HK-2 (cell line): ENCODE measurements around the gene ARVCF.

ENCODE experiments used
- DNase-seq: peaks from one replicate; pipeline ENCODE4 v3.0.0-alpha.2; 2018; ENCODE audit not compliant: unreplicated experiment

Gene ARVCF

GRCh38 chr22:20015971-20016733, 471 bp downstream of the ARVCF start:
- DNase-seq: no peak

GRCh38 chr22:20015187-20015625, 1.4 kb downstream of the ARVCF start:
- no peak for DNase-seq

- DNase-seq: no peak
Observed at GRCh38 chr22:20014526-20015186, 2.0 kb downstream of the ARVCF start.

- DNase-seq: no peak
Observed at GRCh38 chr22:20013382-20013871, 3.2 kb downstream of the ARVCF start.

- DNase-seq: no peak
Observed at GRCh38 chr22:20012741-20013331, 3.8 kb downstream of the ARVCF start.

GRCh38 chr22:20011993-20012740, 4.5 kb downstream of the ARVCF start:
- DNase-seq: no peak

GRCh38 chr22:20011123-20011992, 5.3 kb downstream of the ARVCF start:
- DNase-seq: no peak

GRCh38 chr22:20010307-20011122, 6.1 kb downstream of the ARVCF start:
- DNase-seq: no peak

- DNase-seq: no peak
Observed at GRCh38 chr22:20009582-20010306, 6.9 kb downstream of the ARVCF start.

- no peak for DNase-seq
Observed at GRCh38 chr22:20009018-20009491, 7.6 kb downstream of the ARVCF start.

- DNase-seq: no peak
Observed at GRCh38 chr22:20008221-20008995, 8.2 kb downstream of the ARVCF start.

- no peak for DNase-seq
Observed at GRCh38 chr22:20004464-20004863, 12.2 kb downstream of the ARVCF start.

- DNase-seq: no peak
Observed at GRCh38 chr22:20003304-20003703, 13.3 kb downstream of the ARVCF start.

GRCh38 chr22:20002636-20003035, 14.0 kb downstream of the ARVCF start:
- no peak for DNase-seq

GRCh38 chr22:20002128-20002527, 14.5 kb downstream of the ARVCF start:
- no peak for DNase-seq

GRCh38 chr22:20001082-20001638, 15.5 kb downstream of the ARVCF start:
- DNase-seq: no peak

GRCh38 chr22:20000246-20001081, 16.2 kb downstream of the ARVCF start:
- DNase-seq: no peak
